Measurements from ENCODE around the gene FKBP15. TPM values are rescaled to one million over a fixed set of nuclear protein-coding genes. Genes with fewer than 3 reads are reported as not detected.

Gene FKBP15
- total RNA-seq, 1 donor from 2014 or later = 27.6 TPM

DNA sequence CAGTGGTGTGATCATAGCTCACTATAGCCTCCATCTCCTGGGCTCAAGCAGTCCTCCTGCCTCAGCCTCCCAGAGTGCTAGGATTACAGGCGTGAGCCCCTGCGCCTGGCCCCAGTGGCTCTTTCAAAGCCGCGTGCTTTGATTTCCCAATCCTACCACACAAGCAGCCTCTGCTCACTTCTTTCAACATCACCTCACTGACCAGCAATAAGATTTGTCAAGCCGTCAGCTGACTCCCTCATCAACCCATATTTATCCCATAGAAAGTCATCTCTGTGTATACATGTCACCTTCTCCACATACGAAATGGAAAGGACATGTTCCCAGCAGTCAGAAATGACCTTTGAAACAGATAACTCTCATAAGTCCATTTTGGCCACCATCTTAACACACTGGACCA is 44.3 kb downstream of the FKBP15 start:
- H3K27ac Mint-ChIP-seq (ENCODE audit: unreplicated experiment) = no peak overlapping the region
- no peak for TF ChIP-seq CTCF (IDR thresholded peaks at IDR 0.05)
- H3K27me3 Mint-ChIP-seq (ENCODE audit: low read depth) = no peaks in the 10 kb centered on the region
- H3K4me1 Mint-ChIP-seq (ENCODE audit: low read depth) = peaks cover 11% of the 10 kb centered on the region
- no peak for DNase-seq (ENCODE audit: low spot score)
- H3K9me3 Mint-ChIP-seq (ENCODE audit: low read depth) = peaks cover 4% of the 10 kb centered on the region
- H3K4me3 Mint-ChIP-seq (ENCODE audit: unreplicated experiment) = no peak overlapping the region
- peaks cover 56% of the 10 kb centered on the region for H3K36me3 Mint-ChIP-seq (ENCODE audit: low read depth)

- no peak for TF ChIP-seq CTCF (IDR thresholded peaks at IDR 0.05)
- Mint-ChIP-seq H3K4me1 (ENCODE audit: low read depth) (peaks cover 7% of the 10 kb centered on the region), H3K4me3 (ENCODE audit: unreplicated experiment) (no peak overlapping the region), H3K9me3 (ENCODE audit: low read depth) (peaks cover 4% of the 10 kb centered on the region), H3K36me3 (ENCODE audit: low read depth) (peaks cover 60% of the 10 kb centered on the region), H3K27ac (ENCODE audit: unreplicated experiment) (no peak overlapping the region), H3K27me3 (ENCODE audit: low read depth) (no peaks in the 10 kb centered on the region)
- DNase-seq (ENCODE audit: low spot score) = no peak
Observed at GRCh38 chr9:113173341-113173740, 47.7 kb downstream of the FKBP15 start.

GRCh38 chr9:113168809-113169208 is 52.3 kb downstream of the FKBP15 start:
- Mint-ChIP-seq H3K4me3 (ENCODE audit: unreplicated experiment) (no peak overlapping the region), H3K27me3 (ENCODE audit: low read depth) (no peaks in the 10 kb centered on the region), H3K27ac (ENCODE audit: unreplicated experiment) (no peak overlapping the region), H3K4me1 (ENCODE audit: low read depth) (peaks cover 9% of the 10 kb centered on the region), H3K9me3 (ENCODE audit: low read depth) (peaks cover 4% of the 10 kb centered on the region), H3K36me3 (ENCODE audit: low read depth) (peaks cover 57% of the 10 kb centered on the region)
- no peak for TF ChIP-seq CTCF (IDR thresholded peaks at IDR 0.05)
- DNase-seq (ENCODE audit: low spot score) = no peak

- Mint-ChIP-seq H3K27me3 (ENCODE audit: low read depth) (no peaks in the 10 kb centered on the region), H3K36me3 (ENCODE audit: low read depth) (peaks cover 52% of the 10 kb centered on the region), H3K9me3 (ENCODE audit: low read depth) (no peaks in the 10 kb centered on the region), H3K4me1 (ENCODE audit: low read depth) (peaks cover 14% of the 10 kb centered on the region), H3K27ac (ENCODE audit: unreplicated experiment) (no peak overlapping the region), H3K4me3 (ENCODE audit: unreplicated experiment) (no peak overlapping the region)
- DNase-seq (ENCODE audit: low spot score) = no peak
- TF ChIP-seq CTCF (IDR thresholded peaks at IDR 0.05) = no peak
Observed at GRCh38 chr9:113166039-113166438, 55.0 kb downstream of the FKBP15 start.

- Mint-ChIP-seq H3K36me3 (ENCODE audit: low read depth) (peaks cover 47% of the 10 kb centered on the region), H3K27ac (ENCODE audit: unreplicated experiment) (peak overlapping the region; percentile 68), H3K9me3 (ENCODE audit: low read depth) (no peaks in the 10 kb centered on the region), H3K4me3 (ENCODE audit: unreplicated experiment) (no peak overlapping the region), H3K27me3 (ENCODE audit: low read depth) (no peaks in the 10 kb centered on the region), H3K4me1 (ENCODE audit: low read depth) (peaks cover 18% of the 10 kb centered on the region)
- DNase-seq (ENCODE audit: low spot score) = no peak
- TF ChIP-seq CTCF (IDR thresholded peaks at IDR 0.05) = no peak
Observed at GRCh38 chr9:113164536-113165300, 56.4 kb downstream of the FKBP15 start.
